HG02870 (cell line): Measurements from ENCODE around the gene KIAA1328.

ENCODE experiments used
- ATAC-seq: cut with Tn5 transposase; IDR thresholded peaks from one replicate; pipeline ENCODE4 v1.9.1; 2021; ENCODE audit warnings: mild to moderate bottlenecking, moderate library complexity; ENCODE audit not compliant: unreplicated experiment

Gene KIAA1328

DNA sequence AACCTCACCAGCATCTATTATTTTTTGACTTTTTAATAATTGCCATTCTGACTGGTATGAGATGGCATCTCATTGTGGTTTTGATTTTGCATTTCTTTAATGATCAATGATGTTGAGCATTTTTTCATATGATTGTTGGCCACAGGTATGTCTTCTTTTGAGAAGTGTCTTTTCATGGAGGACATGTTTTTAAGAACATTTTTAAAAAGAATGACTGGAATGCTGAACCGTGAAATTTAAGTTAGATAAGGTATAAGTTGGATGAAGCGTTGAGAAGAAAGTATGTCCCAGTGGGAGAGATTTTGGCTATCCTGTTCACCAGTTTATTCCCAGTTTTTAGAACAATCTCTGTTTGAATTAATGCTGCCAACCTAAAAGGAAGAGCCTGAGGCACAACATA, 370.8 kb downstream of the KIAA1328 start:
- no peak for ATAC-seq

DNA sequence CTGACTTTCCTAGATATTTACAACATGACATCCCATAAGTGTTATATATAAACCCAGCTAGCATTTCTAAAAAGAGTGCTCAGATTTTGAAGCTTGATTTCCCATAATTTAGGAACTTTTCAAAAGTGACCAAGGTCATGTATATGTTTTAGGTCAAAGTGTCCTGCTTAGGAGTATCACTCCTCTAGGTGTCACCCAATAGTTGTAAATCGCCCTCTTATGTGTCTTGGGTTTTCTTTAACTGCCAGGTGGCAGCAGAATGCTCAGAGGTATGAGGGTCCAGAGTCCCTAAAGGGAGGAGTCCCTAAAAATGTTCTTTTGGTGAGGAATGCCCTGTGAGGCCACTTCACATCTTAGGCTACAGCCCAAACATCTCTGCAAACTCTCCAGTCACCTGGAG, 378.4 kb downstream of the KIAA1328 start:
- ATAC-seq: no peak

DNA sequence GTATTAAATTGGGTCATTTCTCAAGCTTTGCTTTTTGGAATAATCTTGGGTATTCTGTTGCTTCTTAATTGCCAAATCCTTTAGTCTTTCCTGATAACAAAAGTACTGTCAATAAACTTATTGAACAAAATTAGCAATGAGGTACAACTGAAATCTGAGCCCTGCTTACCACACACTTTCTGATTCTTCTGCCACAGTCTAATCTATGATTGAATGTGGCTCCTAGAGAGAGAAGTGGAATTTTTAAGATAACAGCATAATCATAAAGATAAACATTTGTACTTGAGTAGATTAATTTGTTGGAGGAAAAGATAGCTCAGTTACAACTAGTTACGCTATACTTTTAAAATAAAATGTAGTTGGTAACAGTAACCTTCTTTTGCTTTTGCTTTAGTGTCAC, 381.9 kb downstream of the KIAA1328 start:
- ATAC-seq: no peak

DNA sequence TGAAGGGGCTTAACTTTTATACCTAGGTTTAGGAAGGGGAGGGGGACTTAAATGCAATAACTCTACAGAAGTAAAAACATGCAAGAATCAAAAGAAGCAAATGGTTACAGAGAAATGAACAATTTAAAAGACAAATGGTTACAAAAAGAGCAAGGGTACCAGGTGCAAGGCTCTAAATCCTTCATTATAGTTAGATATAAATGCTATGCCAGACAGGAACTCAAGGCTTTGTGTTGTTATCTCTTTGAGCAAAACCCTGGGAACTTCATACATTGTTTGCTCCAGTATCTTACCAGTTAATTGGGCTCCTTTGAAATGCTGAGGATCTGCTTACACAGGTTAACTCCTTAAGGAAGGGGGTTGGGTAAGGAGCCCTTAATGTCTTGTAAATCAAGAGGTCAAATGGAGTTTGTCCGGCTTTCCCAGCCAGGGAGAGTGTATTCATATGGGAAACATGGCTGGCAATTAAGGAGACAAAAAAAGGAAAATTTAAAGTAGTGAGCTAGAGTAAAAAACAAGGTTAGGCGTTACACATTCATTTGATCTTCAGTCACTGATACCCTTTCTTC, 389.2 kb downstream of the KIAA1328 start:
- ATAC-seq: no peak

DNA sequence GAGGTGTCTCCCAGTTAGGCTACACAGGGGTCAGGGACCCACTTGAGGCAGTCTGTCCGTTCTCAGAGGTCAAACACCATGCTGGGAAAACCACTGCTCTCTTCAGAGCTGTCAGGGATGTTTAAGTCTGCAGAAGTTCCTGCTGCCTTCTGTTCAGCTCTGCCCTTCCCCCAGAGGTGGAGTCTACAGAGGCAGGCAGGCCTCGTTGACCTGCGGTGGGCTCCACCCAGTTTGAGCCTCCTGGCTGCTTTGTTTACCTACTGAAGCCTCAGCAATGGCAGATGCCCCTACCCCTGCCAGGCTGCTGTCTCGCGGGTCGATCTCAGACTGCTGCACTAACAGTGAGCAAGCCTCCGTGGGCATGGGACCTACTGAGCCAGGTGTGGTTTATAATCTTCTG, 390.3 kb downstream of the KIAA1328 start:
- no peak for ATAC-seq

DNA sequence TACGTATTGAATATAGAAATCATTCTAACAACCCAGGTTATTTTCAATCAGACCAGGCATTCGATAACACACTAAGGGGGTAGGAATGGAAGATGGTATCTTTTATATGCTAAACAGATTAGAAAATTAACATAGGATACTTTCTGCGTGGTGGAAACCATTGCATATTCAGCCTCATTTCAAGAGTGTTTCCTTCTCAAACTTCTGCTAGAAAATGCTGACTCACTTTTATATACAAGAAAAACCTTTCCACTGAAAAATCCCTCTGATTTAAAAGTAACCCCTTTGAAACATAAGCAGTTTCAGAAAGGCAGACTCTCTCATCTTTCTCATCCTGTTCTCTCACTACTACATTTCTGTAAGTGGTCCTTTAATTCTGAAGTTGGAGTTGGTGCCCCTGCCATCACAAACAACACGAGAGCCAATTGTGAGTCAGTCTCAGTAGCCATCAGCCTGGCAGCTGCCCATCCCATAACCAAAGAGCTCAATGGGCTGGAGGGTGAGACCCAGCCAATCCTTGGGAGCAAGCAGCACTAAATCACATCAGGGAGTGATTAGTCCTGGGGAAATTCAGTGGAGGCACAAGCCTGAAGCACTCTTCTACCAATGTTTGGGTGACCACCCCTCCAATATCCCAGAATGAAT, 393.5 kb downstream of the KIAA1328 start:
- no peak for ATAC-seq

DNA sequence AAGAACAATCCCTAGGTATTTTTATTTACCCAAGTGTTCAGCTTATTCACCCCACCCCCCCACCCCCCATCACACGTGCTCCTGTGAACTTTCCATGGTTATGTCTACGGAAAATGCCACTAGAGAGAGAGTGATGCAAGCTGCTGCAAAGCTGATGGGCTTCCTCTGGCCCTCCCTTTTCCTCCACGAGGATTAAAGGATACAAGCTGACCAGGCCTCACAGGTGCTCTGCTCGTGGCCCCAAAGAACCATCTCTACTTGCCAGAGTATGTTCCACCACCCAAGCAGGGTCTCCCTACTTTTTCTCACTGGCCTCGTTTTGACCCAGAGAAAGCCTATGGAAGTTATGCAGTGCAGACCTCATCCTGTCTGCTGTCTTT, 394.1 kb downstream of the KIAA1328 start:
- no peak for ATAC-seq

DNA sequence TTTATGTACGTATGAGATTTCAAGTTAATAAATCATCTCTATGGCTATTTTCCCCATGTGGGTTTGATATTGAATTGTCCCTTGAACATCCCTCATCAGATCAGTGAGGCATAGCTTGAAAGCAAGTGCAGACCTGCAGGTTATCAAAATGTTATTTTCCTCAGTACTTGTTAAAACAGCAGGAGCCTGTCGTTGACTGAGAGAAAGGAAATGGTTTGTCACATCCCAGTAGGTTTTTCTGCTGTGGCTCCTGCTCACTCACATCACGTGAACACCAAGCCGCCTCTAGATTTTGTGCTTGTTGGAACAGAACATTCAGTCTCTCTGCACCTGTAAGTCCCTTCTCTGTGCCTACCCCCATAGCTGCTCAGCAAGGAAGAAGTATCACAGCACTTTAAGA, 396.4 kb downstream of the KIAA1328 start:
- no peak for ATAC-seq

DNA sequence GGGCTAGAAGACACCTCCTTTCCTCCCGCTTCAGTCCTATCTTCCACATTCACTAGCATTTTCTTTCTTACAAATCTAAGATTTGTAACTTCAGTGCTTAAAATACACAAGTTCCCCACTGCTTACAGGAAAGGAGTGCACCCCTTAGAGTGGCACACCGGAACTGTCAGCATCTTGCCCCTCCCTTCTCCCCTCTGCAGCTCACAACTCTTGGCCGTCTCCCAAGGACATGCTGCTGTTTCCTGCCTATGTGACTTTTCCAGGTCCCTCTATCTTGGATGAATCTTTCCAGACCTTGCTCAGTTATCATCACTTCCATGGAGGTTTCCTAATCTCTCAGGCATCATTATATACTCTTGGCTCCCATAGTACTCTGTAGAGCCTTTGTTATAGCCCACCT, 401.8 kb downstream of the KIAA1328 start:
- ATAC-seq: no peak

DNA sequence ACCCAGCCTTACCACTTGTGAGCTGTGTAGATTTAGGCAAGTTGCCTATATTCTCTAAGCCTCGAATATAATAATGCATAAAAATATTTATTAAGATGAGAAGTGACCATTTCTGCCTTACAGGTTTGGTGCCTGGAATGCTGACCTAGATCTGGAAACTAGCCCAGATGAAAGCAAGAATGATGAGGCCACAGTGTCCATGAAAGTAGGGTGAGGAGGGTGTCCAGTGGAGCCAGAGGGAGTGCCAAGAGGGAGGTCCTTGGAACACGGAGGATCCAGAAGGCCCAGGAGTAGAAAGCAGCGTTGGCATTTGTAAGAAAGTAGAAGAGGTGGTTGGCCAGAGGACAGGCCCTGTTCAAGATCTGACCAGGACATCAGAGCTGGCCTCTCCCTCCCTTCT, 402.3 kb downstream of the KIAA1328 start:
- ATAC-seq: no peak

DNA sequence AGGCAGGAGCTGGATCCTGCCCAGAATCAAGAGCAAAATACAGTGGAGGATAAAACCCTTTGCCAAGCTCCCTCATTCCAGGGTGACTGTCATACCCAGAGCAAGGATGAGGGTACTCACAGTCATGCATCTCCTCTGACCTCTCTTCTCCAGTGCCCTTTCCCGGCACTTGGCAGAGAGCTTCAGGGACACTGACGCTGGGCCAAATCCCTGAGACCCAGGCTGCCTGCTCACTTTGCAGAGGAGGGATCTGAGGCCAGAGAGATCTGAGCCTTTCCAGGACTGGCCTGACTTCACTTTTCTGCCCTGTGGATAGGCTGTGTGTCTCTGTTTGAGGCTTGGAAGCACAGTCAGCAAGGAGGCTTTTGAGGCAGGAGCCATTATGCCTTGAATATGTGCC, 406.7 kb downstream of the KIAA1328 start:
- no peak for ATAC-seq

DNA sequence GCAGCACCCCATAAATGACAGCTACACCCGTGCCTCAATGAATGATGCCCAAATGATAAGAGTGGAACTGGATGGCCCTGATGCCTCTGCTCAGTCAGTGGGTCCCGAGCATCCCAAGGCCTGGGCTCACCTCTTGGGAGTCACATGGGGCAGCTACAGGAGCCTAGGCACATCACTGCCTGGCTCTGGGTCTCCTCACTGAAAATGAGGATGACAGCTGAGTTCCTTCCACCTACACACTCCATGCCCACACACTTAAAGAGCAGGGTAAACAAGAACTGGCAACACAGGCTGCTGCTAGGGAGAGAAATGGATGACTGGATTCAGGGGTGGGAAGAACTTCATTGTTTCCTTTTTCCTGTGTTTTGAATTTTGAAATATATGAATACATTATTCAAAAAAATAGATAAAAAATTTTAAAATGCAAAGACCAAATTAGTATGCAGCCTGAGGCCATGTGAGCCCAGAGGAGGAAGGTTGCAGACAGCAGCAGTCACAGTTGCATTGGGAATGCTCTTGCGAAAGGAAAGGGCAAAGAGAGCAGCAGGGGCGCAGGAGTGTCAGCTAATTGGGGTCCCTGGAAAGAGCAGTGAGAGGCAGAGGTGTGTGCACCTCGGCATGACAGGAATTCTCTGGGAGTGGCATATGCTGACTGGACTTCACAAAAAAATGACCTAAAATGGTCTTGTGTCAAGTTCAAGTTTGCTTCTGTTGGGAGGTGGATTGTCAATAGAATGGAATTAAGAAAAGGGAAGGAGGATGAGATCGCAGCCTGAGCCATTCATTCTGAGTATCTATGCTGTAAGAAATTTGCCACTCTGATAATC, 409.6 kb downstream of the KIAA1328 start:
- ATAC-seq: no peak

DNA sequence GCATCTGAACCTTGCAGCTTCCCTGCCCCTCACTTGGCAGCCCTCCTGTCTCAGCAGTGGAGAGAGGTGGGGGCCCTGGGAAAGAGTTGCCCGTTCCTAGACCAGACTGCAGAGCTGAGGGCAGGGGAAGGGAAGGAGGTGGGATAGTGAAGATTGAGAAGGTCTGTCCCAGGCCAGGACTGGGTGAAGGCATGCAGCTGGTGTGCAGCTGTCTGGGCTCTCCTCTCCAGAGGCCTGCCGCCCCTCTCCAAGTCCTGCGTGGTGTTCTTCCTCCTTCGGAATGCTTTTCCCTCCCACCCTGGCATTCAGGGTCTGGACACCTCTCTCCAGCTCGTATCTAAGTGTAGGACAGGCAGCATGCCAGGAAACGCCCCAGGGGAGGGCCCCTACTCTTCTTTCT, 413.2 kb downstream of the KIAA1328 start:
- no peak for ATAC-seq

DNA sequence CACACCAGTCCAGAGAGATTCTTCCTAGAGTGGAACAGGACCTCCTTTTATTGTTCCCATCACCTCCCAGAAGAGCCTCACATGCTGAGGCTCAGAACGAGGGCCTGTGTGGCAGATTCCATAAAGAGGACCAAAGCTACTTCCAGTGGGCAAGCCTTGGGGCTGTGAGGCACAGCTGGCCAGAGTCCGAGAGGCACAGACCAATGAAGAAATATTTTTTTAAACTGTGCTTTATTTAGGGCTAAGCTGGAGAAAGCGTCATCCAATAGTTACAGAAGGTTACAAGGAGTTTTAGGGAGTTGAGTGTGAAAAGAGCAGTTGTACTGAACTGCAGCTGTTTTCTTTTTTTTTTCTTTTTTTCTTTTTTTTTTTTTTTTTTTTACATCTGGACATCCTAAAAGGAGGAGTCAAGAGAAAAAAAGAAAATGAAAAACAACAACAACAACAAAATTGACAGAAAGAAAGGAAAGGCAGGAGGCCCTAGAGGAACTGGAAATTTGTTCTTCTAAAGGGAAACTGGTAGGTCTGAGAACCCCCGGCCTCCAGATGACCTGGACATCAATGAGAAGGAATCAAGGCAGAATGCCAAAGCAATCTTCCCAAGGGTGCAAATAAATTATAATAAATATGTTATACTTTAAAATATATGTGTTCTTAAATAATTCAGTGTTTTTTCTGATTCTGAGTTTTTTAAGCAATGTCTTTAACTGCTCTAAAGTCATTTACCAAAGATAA, 414.1 kb downstream of the KIAA1328 start:
- no peak for ATAC-seq

DNA sequence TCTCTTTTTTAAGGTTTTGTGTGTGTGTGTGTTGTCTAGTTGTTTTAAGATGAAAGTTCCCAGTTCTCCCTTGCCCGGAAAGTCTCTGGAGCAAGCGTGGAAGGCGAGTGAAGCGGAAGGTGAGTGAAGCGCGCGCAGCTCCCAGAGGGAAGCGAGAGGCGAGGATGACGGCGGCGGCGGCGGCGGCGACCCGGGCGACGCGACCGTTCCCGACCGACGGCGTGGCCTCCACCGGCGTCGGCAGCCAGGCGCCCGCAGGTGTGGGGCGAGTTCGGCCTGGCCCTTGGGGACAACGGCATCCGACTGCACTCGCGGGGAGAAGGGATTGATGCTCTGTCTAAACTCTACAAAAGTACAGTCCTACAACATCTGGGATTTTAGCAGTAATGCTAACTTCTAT, 414.8 kb downstream of the KIAA1328 start:
- ATAC-seq: no peak

DNA sequence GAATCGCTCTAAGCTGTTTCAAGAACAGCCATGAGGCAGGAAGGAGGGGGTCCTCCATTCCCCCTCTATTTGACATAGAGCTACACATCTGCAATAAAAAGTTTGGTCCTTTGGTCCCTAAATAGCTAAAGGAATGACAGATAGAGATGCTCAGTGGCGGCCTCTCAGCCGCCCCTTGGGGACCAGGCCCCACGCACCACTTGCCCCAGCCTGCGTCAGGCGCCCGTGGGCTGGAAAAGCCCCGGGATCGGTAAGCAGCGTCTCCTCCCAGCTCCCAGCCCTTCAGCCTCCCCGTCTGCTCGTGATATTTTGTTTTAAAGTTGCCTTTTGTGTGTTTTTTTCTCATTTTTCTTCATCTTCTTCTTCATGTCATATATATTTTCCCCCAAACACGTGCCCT, 415.7 kb downstream of the KIAA1328 start:
- no peak for ATAC-seq

DNA sequence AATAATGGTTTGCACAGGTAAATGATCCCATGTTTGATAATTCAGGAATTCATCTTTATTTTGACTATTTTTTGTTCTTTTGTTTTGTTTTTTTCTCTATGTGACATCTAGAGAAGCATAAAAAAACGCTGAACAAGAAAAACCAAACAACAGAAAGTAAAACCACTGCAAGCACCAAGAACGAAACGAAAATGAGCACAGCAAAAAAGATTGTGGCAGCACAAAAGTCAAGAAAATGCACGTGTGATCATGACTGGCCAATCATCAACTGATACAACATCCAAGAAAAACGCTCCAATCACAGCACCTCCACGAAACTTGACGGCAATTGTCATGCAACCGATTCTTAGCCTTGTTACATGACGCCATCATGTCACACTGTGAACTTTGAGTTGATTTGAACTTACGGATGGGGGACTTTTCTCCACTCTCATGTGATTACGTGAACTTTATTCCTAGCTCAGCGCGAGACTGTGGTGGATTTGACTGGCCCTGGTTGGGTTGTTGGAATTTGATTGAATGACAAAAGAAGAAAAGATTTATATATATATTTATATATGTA, 417.9 kb downstream of the KIAA1328 start:
- ATAC-seq: no peak

DNA sequence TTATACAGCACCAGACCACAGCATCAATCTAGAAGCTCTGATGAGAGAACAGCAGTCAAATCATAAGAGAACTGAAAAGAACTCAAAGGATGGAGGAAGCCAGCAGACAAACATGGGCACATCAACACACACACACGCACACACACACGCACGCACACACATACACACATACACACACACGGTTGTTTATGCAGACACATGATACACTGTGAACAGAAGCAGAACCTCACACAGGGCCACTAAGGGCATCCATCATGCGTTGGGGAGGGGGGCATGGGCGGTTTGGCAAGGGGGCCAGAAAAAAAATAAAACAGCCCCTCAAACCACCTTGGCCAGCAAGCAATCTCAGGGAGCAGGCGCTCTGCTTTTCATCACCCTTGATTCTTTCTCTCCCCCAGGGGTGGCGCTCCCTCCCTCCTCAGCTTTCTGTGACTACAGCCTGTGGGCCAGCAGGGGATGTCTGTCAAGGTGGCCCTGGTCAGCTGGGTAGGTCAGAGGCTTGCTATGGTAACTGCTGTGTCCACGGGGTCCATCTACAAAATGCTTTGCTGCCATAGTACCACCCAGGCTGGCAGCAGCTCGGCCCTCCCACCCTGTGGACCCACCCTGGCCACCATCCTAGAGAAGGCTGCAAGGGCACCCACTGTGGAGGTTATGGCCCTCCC, 418.7 kb downstream of the KIAA1328 start:
- no peak for ATAC-seq

DNA sequence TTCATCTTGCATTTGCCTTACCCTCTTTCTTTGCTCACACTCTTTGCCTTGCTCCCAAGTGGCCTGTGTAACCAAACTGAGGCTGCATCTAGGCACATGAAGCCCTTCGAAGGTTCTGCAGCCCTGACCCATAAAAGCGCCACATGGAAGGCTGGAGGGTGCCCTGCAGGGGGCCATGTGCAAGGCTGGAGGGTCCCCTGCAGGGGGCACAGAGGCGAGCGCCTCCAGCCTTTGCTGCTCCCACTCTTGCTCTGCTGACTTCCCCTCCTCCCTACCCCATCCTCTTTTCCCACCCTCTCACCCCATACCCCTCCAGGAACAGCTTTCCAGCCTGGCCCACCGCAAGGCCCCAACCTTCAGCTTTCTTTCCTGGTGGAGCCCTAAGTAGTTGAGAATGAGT, 419.4 kb downstream of the KIAA1328 start:
- no peak for ATAC-seq

DNA sequence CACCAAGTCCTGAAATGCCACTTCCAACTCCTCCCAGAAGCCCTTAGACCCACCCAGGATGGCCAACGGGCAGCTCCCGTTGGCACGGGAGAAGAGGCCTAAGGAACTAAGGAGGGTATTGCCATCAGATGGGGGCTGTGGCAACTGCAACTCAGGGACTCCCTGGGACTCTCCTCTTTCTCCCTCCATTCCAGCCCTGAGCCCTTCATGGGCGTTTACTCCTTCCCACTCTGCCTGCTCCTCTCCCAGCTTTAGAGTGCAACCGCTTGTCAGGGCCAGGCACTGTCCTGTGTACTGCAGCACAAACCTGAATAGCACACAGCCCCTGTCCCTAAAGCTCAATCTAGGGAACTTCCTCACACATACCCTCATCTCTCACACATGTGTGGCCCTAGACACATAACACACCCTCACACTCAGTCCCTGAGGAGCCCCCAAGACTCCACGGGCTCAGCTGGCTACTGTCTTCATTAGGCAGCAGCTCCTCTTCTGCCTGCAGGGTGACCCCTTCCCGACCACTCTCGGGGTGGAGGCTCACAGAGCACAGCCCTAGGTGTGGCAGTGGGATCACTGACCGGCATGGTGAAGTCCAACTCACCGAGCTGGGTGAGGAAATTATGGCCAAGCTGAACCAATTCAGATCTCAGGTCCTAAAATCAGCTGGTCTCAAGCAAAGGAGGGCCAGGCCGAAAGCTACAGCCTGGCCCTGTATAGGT, 420.4 kb downstream of the KIAA1328 start:
- no peak for ATAC-seq
